Vagina (tissue), 2 donors: Measurements from ENCODE around the gene EFCAB10.

Experiments used
- CTCF ChIP-seq, 3 experiments: fragments of 450-650 bp in 2 of 3; fragments of 200-600 bp in 1 of 3; sonication (generic) in 1 of 3; IDR thresholded peaks; one replicate each; pipeline ENCODE4 v1.5.1; 2017 to 2019; ENCODE audit warnings: antibody characterized with exemption in 3 of 3, mild to moderate bottlenecking in 2 of 3, moderate library complexity in 2 of 3
- POLR2AphosphoS5 ChIP-seq, 2 donors: sonication (generic); formaldehyde crosslinking; IDR thresholded peaks; one replicate each; pipeline ENCODE4 v1.9.0; 2017; ENCODE audit warnings: antibody characterized with exemption in 2 of 2, mild to moderate bottlenecking in 2 of 2, low read depth in 1 of 2; ENCODE audit not compliant: insufficient read depth in 1 of 2

- no peak for TF ChIP-seq CTCF (IDR thresholded peaks at IDR 0.05)
- TF ChIP-seq POLR2AphosphoS5 (IDR thresholded peaks at IDR 0.05; ENCODE audit: insufficient read depth in 1 of 2, low read depth in 1 of 2) = no peak
Measured at GRCh38 chr7:105619590-105619989, 38.3 kb upstream of the EFCAB10 start.
